GM18526 (cell line): ENCODE measurements around the gene TPR.

Experiments used
- POLR2A ChIP-seq: IDR thresholded peaks from 3 replicates; pipeline ENCODE4 v1.6.1; 2011; ENCODE audit not compliant: insufficient read length; ENCODE audit errors: extremely low read depth

The TPR gene

GRCh38 chr1:186340772-186341171 lies 34.3 kb downstream of the TPR start:
- no peak for TF ChIP-seq POLR2A

DNA sequence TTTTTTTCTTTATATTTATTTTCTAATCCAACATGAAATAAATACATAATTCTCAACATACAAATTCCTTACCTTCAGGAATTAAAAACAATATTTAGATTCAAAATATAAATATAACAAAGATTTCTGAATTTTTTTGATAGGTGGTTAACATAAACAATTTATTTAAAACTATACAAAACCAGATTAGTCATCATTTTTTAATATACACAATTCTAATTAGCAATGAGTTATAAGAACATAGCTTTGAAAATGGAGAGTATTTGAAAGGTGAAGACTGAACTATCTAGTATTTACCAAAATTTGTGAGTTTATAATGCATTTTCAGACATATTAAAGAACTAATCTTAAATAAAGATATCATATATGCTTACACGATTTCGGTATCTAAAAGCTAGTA lies 37.5 kb downstream of the TPR start:
- no peak for TF ChIP-seq POLR2A

DNA sequence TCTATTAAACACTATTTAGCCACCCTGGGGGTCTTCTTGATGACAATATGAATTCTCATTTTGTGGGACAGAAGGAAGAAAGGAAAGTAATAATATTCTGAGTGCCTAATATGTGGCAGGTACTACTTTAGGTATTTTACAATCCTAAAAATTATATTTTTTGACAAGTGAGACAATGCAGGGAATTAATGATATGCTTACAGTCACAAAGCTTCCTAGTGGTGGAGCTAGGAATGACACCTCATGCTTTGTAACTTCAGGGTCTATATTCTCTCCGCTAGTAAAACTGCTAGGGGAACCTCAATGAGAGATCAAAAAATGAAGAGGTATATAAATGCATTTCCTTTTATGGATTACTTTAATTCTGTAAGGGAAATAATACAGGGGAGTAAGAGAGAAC lies 44.3 kb downstream of the TPR start:
- TF ChIP-seq POLR2A: no peak

DNA sequence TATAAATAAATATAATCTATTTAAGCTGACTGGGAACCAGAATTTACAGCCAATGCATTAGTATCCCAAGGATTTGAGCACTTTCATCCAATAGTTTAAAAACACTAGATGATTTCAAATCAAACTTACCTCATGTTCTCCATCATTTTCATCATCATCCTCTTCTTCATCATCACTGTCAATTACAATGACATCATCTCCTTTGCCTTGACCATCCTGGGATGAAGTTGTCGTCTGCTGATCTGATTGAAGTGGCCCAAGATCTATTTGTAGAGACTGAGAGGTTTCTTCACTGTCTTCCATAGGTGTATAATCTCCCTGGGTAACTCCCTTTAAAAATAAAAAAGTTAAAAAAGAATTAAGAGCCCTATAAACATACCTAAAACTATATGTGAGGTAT lies 47.7 kb downstream of the TPR start:
- no peak for TF ChIP-seq POLR2A

GRCh38 chr1:186326009-186326408 lies 49.0 kb downstream of the TPR start:
- TF ChIP-seq POLR2A: no peak

- no peak for TF ChIP-seq POLR2A
Measured at GRCh38 chr1:186325239-186325638, 49.8 kb downstream of the TPR start.

DNA sequence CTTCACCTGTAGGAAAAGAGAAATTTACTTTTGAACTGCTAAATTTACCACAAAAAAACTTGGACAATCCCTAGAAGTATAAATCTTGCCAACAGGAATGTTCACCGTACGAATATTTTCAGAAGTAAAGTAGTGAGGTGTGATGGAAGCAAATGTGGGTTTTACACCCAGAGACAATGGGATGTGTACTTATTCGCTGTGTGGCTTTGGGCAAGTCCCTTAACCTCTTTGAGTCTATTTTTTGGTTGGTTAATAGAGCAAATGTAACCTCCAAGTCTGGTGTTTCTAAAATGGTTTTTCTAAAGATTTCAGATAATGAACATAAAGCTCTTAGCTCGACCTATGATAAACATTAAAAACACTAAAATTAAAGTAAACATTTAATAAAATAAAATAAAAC lies 51.2 kb downstream of the TPR start:
- TF ChIP-seq POLR2A: no peak

- no peak for TF ChIP-seq POLR2A
Measured at GRCh38 chr1:186315570-186315969, 59.5 kb downstream of the TPR start.

DNA sequence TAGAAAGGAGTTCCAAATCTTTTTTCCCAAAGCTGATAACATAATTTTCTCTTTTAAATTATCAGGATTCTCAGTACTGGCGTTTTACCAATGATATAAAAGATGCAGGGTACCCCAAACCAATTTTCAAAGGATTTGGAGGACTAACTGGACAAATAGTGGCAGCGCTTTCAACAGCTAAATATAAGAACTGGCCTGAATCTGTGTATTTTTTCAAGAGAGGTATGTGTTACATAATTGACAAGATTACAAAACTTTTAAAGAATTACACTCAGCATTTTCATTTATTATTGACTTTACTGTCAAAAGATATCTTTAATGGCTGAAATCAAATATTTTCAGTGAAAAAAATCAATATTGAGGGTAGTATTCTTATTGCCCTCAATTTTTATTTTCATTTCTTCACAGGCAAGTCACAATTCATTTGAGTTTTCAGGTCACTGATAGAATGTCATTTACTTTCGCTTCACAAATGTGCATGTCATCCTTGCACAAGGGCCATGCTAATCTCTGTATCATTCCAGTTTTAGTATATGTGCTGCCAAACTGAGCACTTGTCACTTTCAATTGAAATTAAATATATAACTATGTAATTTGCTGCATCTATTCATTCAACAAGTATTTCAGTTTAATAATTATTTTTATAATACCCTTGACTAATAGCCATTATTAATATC lies 63.5 kb downstream of the TPR start:
- no peak for TF ChIP-seq POLR2A

DNA sequence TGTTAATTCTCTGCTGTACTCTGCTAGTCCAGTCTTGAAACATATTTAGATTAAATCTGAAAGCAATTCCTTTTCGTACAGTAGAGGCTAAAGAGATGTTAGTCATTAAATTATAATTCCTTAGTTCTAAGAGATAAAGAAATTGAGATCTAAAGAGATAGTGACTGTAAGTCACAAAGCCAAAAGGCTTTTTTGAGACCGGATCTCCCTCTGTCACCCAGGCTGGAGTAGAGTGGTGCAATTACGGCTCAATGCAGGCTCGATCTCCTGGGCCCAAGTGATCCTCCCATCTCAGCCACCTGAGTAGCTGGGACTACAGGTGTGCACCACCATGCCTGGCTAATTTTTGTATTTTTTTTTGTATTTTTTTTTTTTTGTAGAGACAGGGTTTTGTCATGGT lies 64.7 kb downstream of the TPR start:
- TF ChIP-seq POLR2A: no peak

- TF ChIP-seq POLR2A: no peak
Measured at GRCh38 chr1:186308264-186309060, 66.6 kb downstream of the TPR start.

GRCh38 chr1:186307445-186307844 lies 67.6 kb downstream of the TPR start:
- TF ChIP-seq POLR2A: no peak

DNA sequence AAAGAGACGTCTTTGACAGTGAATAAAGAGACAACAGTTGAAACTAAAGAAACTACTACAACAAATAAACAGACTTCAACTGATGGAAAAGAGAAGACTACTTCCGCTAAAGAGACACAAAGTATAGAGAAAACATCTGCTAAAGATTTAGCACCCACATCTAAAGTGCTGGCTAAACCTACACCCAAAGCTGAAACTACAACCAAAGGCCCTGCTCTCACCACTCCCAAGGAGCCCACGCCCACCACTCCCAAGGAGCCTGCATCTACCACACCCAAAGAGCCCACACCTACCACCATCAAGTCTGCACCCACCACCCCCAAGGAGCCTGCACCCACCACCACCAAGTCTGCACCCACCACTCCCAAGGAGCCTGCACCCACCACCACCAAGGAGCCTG lies 68.5 kb downstream of the TPR start:
- TF ChIP-seq POLR2A: no peak

- no peak for TF ChIP-seq POLR2A
Measured at GRCh38 chr1:186304982-186305949, 69.8 kb downstream of the TPR start.

- no peak for TF ChIP-seq POLR2A
Measured at GRCh38 chr1:186303911-186304310, 71.1 kb downstream of the TPR start.
